Measurements from ENCODE around the gene PTGFR.

DNA sequence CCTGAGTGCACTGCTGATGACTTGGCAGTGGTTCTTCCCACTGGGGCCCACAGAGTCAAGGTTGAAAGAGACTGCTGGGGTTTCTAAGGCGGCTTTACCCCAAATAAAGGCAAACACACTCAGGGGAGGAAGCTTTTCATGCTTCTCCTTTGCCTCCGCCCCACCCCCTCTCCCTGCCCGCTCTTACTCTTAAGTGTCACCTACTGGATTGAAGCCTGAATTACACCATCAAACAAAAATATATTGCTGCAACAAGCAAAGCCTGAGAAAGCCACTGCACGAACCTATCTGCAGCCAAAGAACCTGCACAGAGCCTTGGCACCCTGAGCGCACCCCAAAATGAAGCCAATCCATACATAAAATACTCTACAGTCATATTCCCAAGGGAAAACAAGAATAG, 63.1 kb downstream of the PTGFR start:
- TF ChIP-seq, protein P1, sequence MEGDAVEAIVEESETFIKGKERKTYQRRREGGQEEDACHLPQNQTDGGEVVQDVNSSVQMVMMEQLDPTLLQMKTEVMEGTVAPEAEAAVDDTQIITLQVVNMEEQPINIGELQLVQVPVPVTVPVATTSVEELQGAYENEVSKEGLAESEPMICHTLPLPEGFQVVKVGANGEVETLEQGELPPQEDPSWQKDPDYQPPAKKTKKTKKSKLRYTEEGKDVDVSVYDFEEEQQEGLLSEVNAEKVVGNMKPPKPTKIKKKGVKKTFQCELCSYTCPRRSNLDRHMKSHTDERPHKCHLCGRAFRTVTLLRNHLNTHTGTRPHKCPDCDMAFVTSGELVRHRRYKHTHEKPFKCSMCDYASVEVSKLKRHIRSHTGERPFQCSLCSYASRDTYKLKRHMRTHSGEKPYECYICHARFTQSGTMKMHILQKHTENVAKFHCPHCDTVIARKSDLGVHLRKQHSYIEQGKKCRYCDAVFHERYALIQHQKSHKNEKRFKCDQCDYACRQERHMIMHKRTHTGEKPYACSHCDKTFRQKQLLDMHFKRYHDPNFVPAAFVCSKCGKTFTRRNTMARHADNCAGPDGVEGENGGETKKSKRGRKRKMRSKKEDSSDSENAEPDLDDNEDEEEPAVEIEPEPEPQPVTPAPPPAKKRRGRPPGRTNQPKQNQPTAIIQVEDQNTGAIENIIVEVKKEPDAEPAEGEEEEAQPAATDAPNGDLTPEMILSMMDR (conservative IDR thresholded peaks at IDR 0.05; ENCODE audit: low read length) = peak; percentile 30
- TF ChIP-seq EZH2phosphoT487 (IDR thresholded peaks at IDR 0.05; ENCODE audit: borderline replicate concordance) = no peak

All from Loucy (cell line).